ENCODE results near the gene RAPGEF1. TPM values are rescaled to one million over a fixed set of nuclear protein-coding genes. Genes with fewer than 3 reads are reported as not detected.

RAPGEF1 gene
- total and polyA plus RNA-seq, 2 experiments from 2014 or later, result 9.9 to 82.8 TPM

DNA sequence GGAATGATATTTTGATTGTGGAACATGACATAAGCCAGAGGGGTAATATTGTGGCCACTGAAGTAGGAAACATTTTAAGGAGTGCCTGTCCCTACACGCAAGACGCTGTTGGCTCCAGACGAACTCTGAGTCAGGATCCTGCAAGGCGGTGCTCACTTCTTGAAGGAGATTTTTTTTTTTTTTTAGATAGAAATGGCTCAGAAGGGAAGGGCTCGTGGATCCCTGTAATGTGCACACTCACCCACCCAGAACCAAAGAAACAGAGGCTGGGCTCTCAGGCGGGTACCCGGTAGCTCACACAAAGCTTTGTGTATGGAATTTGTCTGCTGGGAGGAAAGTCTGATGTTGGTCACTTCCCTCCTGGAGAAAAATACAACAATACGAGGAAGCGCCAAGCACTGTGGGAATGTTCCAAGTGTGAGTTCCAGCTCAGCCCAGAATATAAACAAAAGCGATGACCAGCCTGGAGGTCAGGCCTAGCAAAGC, 25.7 kb downstream of the RAPGEF1 start:
- Mint-ChIP-seq H3K27me3 (ENCODE audit: insufficient read depth, low read depth, poor library complexity) (peaks cover 8% of the 10 kb centered on the region), H3K27ac (no peak overlapping the region), H3K4me1 (peaks cover 26% of the 10 kb centered on the region), H3K36me3 (ENCODE audit: low read depth) (peaks cover 8% of the 10 kb centered on the region; the same call in 1 of the 3 replicates), H3K4me3 (no peak overlapping the region), H3K9me3 (no peaks in the 10 kb centered on the region)
- H3F3A ChIP-seq (replicated peaks; ENCODE audit: low read depth), result 0 out of 2 replicates have a peak, but pooled peaks cover 3% of the 10 kb centered on the region
- peaks cover 24% of the 10 kb centered on the region for H3K4me1 ChIP-seq (ENCODE audit: insufficient read depth)
- H3K79me2 ChIP-seq (replicated peaks; ENCODE audit: insufficient read depth), result peaks cover 97% of the 10 kb centered on the region
- no peaks in the 10 kb centered on the region for H3K27me3 ChIP-seq (ENCODE audit: insufficient read depth)
- peaks cover 3% of the 10 kb centered on the region; the same call in 1 of the 2 replicates for H4K20me1 ChIP-seq (replicated peaks; ENCODE audit: insufficient read depth)
- no peak overlapping the region for H3K4me3 ChIP-seq
- H3K27ac ChIP-seq (ENCODE audit: low read depth), result no peak overlapping the region
- H2AFZ ChIP-seq, result no peak overlapping the region
- TF ChIP-seq, protein P1, sequence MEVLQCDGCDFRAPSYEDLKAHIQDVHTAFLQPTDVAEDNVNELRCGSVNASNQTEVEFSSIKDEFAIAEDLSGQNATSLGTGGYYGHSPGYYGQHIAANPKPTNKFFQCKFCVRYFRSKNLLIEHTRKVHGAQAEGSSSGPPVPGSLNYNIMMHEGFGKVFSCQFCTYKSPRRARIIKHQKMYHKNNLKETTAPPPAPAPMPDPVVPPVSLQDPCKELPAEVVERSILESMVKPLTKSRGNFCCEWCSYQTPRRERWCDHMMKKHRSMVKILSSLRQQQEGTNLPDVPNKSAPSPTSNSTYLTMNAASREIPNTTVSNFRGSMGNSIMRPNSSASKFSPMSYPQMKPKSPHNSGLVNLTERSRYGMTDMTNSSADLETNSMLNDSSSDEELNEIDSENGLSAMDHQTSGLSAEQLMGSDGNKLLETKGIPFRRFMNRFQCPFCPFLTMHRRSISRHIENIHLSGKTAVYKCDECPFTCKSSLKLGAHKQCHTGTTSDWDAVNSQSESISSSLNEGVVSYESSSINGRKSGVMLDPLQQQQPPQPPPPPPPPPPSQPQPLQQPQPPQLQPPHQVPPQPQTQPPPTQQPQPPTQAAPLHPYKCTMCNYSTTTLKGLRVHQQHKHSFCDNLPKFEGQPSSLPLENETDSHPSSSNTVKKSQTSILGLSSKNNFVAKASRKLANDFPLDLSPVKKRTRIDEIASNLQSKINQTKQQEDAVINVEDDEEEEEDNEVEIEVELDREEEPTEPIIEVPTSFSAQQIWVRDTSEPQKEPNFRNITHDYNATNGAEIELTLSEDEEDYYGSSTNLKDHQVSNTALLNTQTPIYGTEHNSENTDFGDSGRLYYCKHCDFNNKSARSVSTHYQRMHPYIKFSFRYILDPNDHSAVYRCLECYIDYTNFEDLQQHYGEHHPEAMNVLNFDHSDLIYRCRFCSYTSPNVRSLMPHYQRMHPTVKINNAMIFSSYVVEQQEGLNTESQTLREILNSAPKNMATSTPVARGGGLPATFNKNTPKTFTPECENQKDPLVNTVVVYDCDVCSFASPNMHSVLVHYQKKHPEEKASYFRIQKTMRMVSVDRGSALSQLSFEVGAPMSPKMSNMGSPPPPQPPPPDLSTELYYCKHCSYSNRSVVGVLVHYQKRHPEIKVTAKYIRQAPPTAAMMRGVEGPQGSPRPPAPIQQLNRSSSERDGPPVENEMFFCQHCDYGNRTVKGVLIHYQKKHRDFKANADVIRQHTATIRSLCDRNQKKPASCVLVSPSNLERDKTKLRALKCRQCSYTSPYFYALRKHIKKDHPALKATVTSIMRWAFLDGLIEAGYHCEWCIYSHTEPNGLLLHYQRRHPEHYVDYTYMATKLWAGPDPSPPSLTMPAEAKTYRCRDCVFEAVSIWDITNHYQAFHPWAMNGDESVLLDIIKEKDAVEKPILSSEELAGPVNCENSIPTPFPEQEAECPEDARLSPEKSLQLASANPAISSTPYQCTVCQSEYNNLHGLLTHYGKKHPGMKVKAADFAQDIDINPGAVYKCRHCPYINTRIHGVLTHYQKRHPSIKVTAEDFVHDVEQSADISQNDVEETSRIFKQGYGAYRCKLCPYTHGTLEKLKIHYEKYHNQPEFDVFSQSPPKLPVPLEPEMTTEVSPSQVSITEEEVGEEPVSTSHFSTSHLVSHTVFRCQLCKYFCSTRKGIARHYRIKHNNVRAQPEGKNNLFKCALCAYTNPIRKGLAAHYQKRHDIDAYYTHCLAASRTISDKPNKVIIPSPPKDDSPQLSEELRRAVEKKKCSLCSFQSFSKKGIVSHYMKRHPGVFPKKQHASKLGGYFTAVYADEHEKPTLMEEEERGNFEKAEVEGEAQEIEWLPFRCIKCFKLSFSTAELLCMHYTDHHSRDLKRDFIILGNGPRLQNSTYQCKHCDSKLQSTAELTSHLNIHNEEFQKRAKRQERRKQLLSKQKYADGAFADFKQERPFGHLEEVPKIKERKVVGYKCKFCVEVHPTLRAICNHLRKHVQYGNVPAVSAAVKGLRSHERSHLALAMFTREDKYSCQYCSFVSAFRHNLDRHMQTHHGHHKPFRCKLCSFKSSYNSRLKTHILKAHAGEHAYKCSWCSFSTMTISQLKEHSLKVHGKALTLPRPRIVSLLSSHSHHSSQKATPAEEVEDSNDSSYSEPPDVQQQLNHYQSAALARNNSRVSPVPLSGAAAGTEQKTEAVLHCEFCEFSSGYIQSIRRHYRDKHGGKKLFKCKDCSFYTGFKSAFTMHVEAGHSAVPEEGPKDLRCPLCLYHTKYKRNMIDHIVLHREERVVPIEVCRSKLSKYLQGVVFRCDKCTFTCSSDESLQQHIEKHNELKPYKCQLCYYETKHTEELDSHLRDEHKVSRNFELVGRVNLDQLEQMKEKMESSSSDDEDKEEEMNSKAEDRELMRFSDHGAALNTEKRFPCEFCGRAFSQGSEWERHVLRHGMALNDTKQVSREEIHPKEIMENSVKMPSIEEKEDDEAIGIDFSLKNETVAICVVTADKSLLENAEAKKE (CRISPR knock-in tag; IDR thresholded peaks at IDR 0.05), result no peak
- TF ChIP-seq STAT1 (IDR thresholded peaks at IDR 0.05; ENCODE audit: unreplicated experiment), result no peak
- no peaks in the 10 kb centered on the region for H3K36me3 ChIP-seq (ENCODE audit: insufficient read depth)
- ATAC-seq (no peak), DNase-seq (ENCODE audit: low spot score) (no peak)
- no peaks in the 10 kb centered on the region for H3K9me2 ChIP-seq (ENCODE audit: insufficient read depth)
- H3K4me2 ChIP-seq, result no peak overlapping the region

DNA sequence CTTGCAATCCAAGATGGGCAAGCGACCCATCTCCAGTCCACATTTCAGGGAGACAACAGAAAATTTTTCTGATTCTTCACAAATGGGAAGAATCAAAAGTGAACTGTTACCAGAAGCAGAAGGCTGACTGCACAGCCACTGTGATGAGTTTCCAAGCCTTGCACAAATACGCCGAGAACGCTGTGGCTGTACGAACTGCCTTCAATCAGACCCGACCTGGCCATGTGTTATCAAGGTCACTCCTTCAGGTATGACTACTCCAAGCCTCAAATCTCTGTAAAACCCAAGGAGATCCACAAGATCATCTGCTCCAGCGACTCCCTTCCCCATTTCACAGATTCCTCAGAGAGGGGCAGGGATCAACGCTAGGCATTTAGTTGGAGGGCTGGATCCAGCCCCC, 26.9 kb downstream of the RAPGEF1 start:
- H3K9me3 Mint-ChIP-seq, result no peaks in the 10 kb centered on the region
- 0 out of 2 replicates have a peak overlapping the region, but pooled peaks have one; percentile 23 for H3K4me2 ChIP-seq
- no peak overlapping the region for H3K4me3 ChIP-seq
- H3K27ac ChIP-seq (ENCODE audit: low read depth), result peak overlapping the region; percentile 72; the same call in 1 of the 2 replicates
- no peak for DNase-seq (ENCODE audit: low spot score)
- no peak overlapping the region for H3K4me3 Mint-ChIP-seq
- H3K36me3 Mint-ChIP-seq (ENCODE audit: low read depth), result peaks cover 8% of the 10 kb centered on the region; the same call in 1 of the 3 replicates
- peaks cover 27% of the 10 kb centered on the region for H3K4me1 ChIP-seq (ENCODE audit: insufficient read depth)
- no peaks in the 10 kb centered on the region for H3K36me3 ChIP-seq (ENCODE audit: insufficient read depth)
- H4K20me1 ChIP-seq (replicated peaks; ENCODE audit: insufficient read depth), result peaks cover 3% of the 10 kb centered on the region; the same call in 1 of the 2 replicates
- no peak overlapping the region for H2AFZ ChIP-seq
- ATAC-seq, result no peak
- peaks cover 7% of the 10 kb centered on the region for H3K27me3 Mint-ChIP-seq (ENCODE audit: insufficient read depth, low read depth, poor library complexity)
- no peaks in the 10 kb centered on the region for H3K9me2 ChIP-seq (ENCODE audit: insufficient read depth)
- H3F3A ChIP-seq (replicated peaks; ENCODE audit: low read depth), result 0 out of 2 replicates have a peak, but pooled peaks cover 3% of the 10 kb centered on the region
- H3K4me1 Mint-ChIP-seq, result peaks cover 29% of the 10 kb centered on the region
- no peaks in the 10 kb centered on the region for H3K27me3 ChIP-seq (ENCODE audit: insufficient read depth)
- H3K27ac Mint-ChIP-seq, result no peak overlapping the region
- H3K79me2 ChIP-seq (replicated peaks; ENCODE audit: insufficient read depth), result peaks cover 97% of the 10 kb centered on the region
- no peak for TF ChIP-seq EZH2phosphoT487 (IDR thresholded peaks at IDR 0.05; ENCODE audit: unreplicated experiment)
- TF ChIP-seq STAT1 (IDR thresholded peaks at IDR 0.05; ENCODE audit: unreplicated experiment), result no peak
- no peak for TF ChIP-seq CREB1 (CRISPR knock-in tag; IDR thresholded peaks at IDR 0.05; ENCODE audit: low read depth)
- TF ChIP-seq, protein P2, sequence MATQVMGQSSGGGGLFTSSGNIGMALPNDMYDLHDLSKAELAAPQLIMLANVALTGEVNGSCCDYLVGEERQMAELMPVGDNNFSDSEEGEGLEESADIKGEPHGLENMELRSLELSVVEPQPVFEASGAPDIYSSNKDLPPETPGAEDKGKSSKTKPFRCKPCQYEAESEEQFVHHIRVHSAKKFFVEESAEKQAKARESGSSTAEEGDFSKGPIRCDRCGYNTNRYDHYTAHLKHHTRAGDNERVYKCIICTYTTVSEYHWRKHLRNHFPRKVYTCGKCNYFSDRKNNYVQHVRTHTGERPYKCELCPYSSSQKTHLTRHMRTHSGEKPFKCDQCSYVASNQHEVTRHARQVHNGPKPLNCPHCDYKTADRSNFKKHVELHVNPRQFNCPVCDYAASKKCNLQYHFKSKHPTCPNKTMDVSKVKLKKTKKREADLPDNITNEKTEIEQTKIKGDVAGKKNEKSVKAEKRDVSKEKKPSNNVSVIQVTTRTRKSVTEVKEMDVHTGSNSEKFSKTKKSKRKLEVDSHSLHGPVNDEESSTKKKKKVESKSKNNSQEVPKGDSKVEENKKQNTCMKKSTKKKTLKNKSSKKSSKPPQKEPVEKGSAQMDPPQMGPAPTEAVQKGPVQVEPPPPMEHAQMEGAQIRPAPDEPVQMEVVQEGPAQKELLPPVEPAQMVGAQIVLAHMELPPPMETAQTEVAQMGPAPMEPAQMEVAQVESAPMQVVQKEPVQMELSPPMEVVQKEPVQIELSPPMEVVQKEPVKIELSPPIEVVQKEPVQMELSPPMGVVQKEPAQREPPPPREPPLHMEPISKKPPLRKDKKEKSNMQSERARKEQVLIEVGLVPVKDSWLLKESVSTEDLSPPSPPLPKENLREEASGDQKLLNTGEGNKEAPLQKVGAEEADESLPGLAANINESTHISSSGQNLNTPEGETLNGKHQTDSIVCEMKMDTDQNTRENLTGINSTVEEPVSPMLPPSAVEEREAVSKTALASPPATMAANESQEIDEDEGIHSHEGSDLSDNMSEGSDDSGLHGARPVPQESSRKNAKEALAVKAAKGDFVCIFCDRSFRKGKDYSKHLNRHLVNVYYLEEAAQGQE (IDR thresholded peaks at IDR 0.05; ENCODE audit: unreplicated experiment), result no peak
